Testis (tissue), 3 donors: ENCODE data around the gene SOX1. TPM values are rescaled to one million over a fixed set of nuclear protein-coding genes. Genes with fewer than 3 reads are reported as not detected.

Experiments used
- DNase-seq: peaks from one replicate; pipeline ENCODE4 v3.0.0-alpha.2; 2019
- H3K27ac ChIP-seq, 2 donors: fragments of 200-600 bp; sonication (generic); one replicate each; pipeline ENCODE4 v1.5.1; 2019
- H3K27me3 ChIP-seq: fragments of 200-600 bp; sonication (generic); one replicate; pipeline ENCODE4 v1.5.1; 2019
- H3K36me3 ChIP-seq: fragments of 200-600 bp; sonication (generic); one replicate; pipeline ENCODE4 v1.5.1; 2017; ENCODE audit warnings: low read depth; ENCODE audit errors: missing control alignments
- H3K4me1 ChIP-seq: fragments of 200-600 bp; sonication (generic); one replicate; pipeline ENCODE4 v1.5.1; 2019
- H3K4me3 ChIP-seq, 2 donors: fragments of 200-600 bp; sonication (generic); one replicate each; pipeline ENCODE4 v1.5.1; 2017 to 2019
- H3K9me3 ChIP-seq: fragments of 200-600 bp; sonication (generic); one replicate; pipeline ENCODE4 v1.5.1; 2017
- POLR2A ChIP-seq: fragments of 450-650 bp; IDR thresholded peaks from one replicate; pipeline ENCODE4 v1.6.1; 2017; ENCODE audit warnings: antibody characterized with exemption, mild to moderate bottlenecking, moderate library complexity
- WGBS, 2 donors: methylation state at CpG; one replicate each; pipeline ENCODE4 v1.1.5; 2018; 5-methylcytosine and 5-hydroxymethylcytosine counted together
- intact Hi-C: fragments of 100-400 bp; cut with DNase I; formaldehyde crosslinking; loops from one replicate; pipeline ENCODE4 v1.15.1; 2023; ENCODE audit warnings: low total_unique reads
- polyA plus RNA-seq: library from polyadenylated mRNA; stranded (reverse); fragments of 350-450 nt; fragmentation: Illumina TruSeq; extraction: RNeasy Lipid Tissue Mini Kit (QIAGEN cat#74804); gene quantifications from one replicate; pipeline ENCODE4 v1.2.3, GENCODE V29; 2014; ENCODE audit warnings: low read depth, low replicate concordance; ENCODE audit not compliant: insufficient read depth
- total RNA-seq, 2 donors: library from RNA; depleted of rRNA; stranded (reverse); fragments of >200 nt; gene quantifications; one replicate each; pipeline ENCODE4 v1.2.3, GENCODE V29; 2016
- TF ChIP-seq, protein P1 (sequence below), 3 experiments: fragments of 450-650 bp in 2 of 3; fragments of 200-600 bp in 1 of 3; sonication (generic) in 1 of 3; IDR thresholded peaks; one replicate each; pipeline ENCODE4 v1.5.1; 2016 to 2019; ENCODE audit warnings: antibody characterized with exemption in 3 of 3, mild to moderate bottlenecking in 2 of 3, moderate library complexity in 1 of 3

SOX1 gene
- total and polyA plus RNA-seq, 3 donors from 2014 or later: 1.7 to 4.6 (median 4.6) TPM

- Histone ChIP-seq H3K4me1 (no peaks in the 10 kb centered on the region), H3K27me3 (no peaks in the 10 kb centered on the region), H3K36me3 (no peaks in the 10 kb centered on the region), H3K4me3 (no peak overlapping the region), H3K9me3 (no peaks in the 10 kb centered on the region), H3K27ac (no peak overlapping the region)
- 71 to 73% methylated on average over 4 of the region's 4 CpGs for WGBS, 2 donors
- no peak for DNase-seq
- intact Hi-C loops: no loop called here
- no peak for TF ChIP-seq POLR2A
Measured at GRCh38 chr13:112113851-112114250, 46.9 kb downstream of the SOX1 start.

- Histone ChIP-seq H3K9me3 (no peaks in the 10 kb centered on the region), H3K4me1 (no peaks in the 10 kb centered on the region), H3K27me3 (no peaks in the 10 kb centered on the region), H3K4me3 (no peak overlapping the region), H3K27ac (no peak overlapping the region), H3K36me3 (no peaks in the 10 kb centered on the region)
- no peak for DNase-seq
- TF ChIP-seq, protein P1, sequence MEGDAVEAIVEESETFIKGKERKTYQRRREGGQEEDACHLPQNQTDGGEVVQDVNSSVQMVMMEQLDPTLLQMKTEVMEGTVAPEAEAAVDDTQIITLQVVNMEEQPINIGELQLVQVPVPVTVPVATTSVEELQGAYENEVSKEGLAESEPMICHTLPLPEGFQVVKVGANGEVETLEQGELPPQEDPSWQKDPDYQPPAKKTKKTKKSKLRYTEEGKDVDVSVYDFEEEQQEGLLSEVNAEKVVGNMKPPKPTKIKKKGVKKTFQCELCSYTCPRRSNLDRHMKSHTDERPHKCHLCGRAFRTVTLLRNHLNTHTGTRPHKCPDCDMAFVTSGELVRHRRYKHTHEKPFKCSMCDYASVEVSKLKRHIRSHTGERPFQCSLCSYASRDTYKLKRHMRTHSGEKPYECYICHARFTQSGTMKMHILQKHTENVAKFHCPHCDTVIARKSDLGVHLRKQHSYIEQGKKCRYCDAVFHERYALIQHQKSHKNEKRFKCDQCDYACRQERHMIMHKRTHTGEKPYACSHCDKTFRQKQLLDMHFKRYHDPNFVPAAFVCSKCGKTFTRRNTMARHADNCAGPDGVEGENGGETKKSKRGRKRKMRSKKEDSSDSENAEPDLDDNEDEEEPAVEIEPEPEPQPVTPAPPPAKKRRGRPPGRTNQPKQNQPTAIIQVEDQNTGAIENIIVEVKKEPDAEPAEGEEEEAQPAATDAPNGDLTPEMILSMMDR (IDR thresholded peaks at IDR 0.05): no peak
- no peak for TF ChIP-seq POLR2A
- WGBS, 2 donors: 79% methylated on average over 11 of the region's 11 CpGs
- intact Hi-C loops: no loop called here
Measured at GRCh38 chr13:112114391-112114790, 47.4 kb downstream of the SOX1 start.

DNA sequence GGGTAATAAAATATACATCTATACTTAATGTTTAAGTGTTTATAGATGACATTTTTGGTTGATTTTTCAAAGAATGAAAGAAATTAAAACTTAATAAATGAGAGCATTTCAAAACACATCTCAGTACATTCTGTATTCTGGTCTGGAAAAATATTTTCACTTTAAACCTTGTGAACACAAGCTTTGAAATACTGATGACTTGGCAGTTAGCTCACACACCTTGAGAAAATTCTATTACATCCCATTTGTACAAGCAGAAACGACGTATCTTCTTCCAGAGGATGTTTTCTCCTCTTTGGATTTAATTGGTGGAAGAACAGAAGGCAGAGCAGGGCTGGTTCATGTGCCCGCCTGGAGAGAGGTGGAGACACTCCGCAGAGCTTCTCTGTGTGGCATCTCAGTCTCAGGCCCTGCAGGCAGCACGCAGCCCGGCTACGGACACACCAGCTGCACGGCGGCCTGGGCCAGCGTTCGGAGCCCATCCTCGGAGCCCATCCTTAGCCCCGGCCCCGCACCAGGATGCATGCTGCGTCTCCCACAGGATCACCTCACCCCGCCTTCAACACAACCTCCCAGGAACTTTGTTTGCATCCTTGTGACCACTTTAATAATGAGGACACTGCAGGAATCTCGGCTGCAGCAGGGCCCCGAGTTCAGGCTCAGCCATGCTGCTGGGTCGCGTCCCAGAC, 48.6 kb downstream of the SOX1 start:
- no peaks in the 10 kb centered on the region for H3K27me3 ChIP-seq
- intact Hi-C loops: no loop called here
- no peak overlapping the region for H3K27ac ChIP-seq
- H3K4me1 ChIP-seq: no peaks in the 10 kb centered on the region
- H3K9me3 ChIP-seq: no peaks in the 10 kb centered on the region
- WGBS, 2 donors: 80 to 91% methylated on average over 14 to 20 of the region's 20 CpGs
- H3K4me3 ChIP-seq: no peak overlapping the region
- TF ChIP-seq, protein P1 (IDR thresholded peaks at IDR 0.05): no peak
- TF ChIP-seq POLR2A: no peak
- no peaks in the 10 kb centered on the region for H3K36me3 ChIP-seq
- DNase-seq: no peak

DNA sequence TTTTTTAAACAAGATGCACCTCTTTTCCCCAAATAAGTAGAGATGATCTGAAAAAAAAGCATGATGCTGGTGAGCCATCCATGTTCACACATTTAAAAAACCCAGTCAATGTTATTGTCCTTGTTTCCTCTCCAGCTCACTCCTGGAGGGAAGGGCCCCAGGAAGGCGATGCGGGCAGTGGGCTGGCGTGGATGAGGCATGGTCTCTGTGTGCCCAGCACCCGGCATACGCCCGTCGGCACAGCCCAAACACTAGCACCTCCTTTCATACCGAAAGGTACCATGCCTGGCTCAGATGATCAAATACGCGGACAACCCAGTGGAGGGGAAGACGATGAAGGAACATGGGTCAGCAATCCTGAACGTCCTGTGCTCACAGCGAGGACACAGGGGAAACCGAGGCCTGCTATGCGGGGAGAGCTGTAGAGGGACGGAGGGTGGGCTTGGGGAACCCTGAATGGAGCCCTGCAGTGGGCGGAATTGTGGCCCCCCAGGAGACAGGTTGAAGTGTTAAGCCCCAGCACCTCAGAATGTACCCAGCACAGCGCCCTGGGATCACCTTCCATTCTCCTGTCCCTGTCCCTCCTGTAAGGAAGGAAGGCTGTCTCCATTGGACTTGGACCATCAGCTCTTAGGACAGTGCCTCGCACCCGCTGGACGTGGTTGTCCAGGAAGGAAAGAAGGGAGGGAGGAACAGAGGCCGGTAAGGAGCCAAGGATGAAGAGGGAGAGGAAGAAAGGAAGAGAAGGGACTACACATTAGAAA, 49.4 kb downstream of the SOX1 start:
- Histone ChIP-seq H3K36me3 (no peaks in the 10 kb centered on the region), H3K27me3 (no peaks in the 10 kb centered on the region), H3K4me3 (no peak overlapping the region), H3K4me1 (no peaks in the 10 kb centered on the region), H3K9me3 (no peaks in the 10 kb centered on the region), H3K27ac (no peak overlapping the region)
- TF ChIP-seq, protein P1 (IDR thresholded peaks at IDR 0.05): no peak
- intact Hi-C loops: no loop called here
- no peak for DNase-seq
- WGBS, 2 donors: 82 to 88% methylated on average over 22 of the region's 22 CpGs

DNA sequence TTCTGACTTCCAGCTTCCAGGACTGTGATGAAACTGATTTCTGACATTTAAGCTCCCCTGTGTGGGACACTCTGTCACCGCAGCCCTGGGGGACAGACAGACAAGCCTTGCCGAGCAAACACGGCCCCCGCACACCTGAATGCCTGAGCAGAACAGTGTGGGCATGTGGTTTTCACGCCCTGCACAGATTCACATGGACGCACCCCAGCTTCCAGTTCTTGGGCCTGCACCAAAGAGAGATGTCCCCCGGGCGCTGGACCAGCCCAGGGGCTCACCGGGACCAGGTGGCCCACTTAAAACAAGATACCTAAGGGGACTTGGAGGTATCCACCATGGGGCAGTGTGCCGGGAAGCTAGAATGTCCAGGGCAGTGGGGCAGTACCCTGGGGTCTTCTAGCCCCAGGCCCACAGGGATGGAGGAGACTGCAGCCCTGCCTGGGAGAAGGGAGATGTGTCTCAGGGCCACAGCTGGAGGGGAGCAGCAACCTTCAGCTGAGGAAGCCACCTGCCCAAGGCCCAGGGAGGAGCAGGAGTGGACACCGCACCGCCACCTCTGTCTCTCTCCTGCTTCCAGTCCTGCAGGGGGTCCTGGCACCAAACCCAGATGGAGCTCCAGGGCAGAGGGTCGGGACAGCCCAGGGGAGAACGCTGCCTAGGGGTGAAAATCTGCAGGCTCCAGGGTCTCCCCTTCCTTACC, 50.5 kb downstream of the SOX1 start:
- Histone ChIP-seq H3K27ac (no peak overlapping the region), H3K4me3 (no peak overlapping the region), H3K36me3 (no peaks in the 10 kb centered on the region), H3K9me3 (no peaks in the 10 kb centered on the region), H3K4me1 (no peaks in the 10 kb centered on the region), H3K27me3 (no peaks in the 10 kb centered on the region)
- no peak for DNase-seq
- TF ChIP-seq, protein P1 (IDR thresholded peaks at IDR 0.05): no peak
- TF ChIP-seq POLR2A: no peak
- intact Hi-C loops: no loop called here
- WGBS, 2 donors: 80 to 85% methylated on average over 5 to 14 of the region's 14 CpGs
